MM.1S (cell line): ENCODE results near the gene EXOC8.

Source experiments
- DNase-seq: peaks from one replicate; pipeline ENCODE4 v3.0.0-alpha.2; 2015
- H2AFZ ChIP-seq: fragments of 300-600 bp; sonication (generic); 2 replicates; pipeline ENCODE4 v1.6.0; 2016; ENCODE audit warnings: antibody characterized with exemption, low read length
- H3F3A ChIP-seq: fragments of 300-600 bp; sonication (generic); 2 replicates; pipeline ENCODE4 v1.6.1; 2016; ENCODE audit warnings: mild to moderate bottlenecking, antibody characterized with exemption, low read length, moderate library complexity, mixed read lengths; ENCODE audit not compliant: insufficient read depth
- H3K27ac ChIP-seq: fragments of 300-600 bp; sonication (generic); 2 replicates; pipeline ENCODE4 v1.5.1; 2016; ENCODE audit warnings: mild to moderate bottlenecking, low read length
- H3K27me3 ChIP-seq: fragments of 300-600 bp; sonication (generic); replicated peaks from 2 replicates; pipeline ENCODE4 v1.6.0; 2016; ENCODE audit warnings: low read length; ENCODE audit not compliant: insufficient read depth
- H3K36me3 ChIP-seq: fragments of 300-600 bp; sonication (generic); replicated peaks from 2 replicates; pipeline ENCODE4 v1.6.1; 2016; ENCODE audit warnings: mild to moderate bottlenecking, low read length, mixed read lengths; ENCODE audit not compliant: insufficient read depth
- H3K4me1 ChIP-seq: fragments of 300-600 bp; sonication (generic); 2 replicates; pipeline ENCODE4 v1.6.1; 2016; ENCODE audit warnings: low read length, mixed read lengths
- H3K4me2 ChIP-seq: fragments of 300-600 bp; sonication (generic); 2 replicates; pipeline ENCODE4 v1.6.0; 2016; ENCODE audit warnings: low read depth, low read length
- H3K4me3 ChIP-seq: fragments of 300-600 bp; sonication (generic); 2 replicates; pipeline ENCODE4 v1.5.1; 2016; ENCODE audit warnings: low read length, mixed read lengths
- H3K79me2 ChIP-seq: fragments of 300-600 bp; sonication (generic); 2 replicates; pipeline ENCODE4 v1.6.1; 2016; ENCODE audit warnings: mixed run types, low read length, mixed read lengths
- H3K9ac ChIP-seq: fragments of 300-600 bp; sonication (generic); 2 replicates; pipeline ENCODE4 v1.6.1; 2016; ENCODE audit warnings: low read length, mixed read lengths
- H3K9me2 ChIP-seq: fragments of 300-600 bp; sonication (generic); replicated peaks from 2 replicates; pipeline ENCODE4 v1.6.1; 2016; ENCODE audit warnings: mild to moderate bottlenecking, low read length, mixed read lengths; ENCODE audit not compliant: insufficient read depth
- H3K9me3 ChIP-seq: fragments of 300-600 bp; sonication (generic); replicated peaks from 2 replicates; pipeline ENCODE4 v1.6.1; 2016; ENCODE audit warnings: mild to moderate bottlenecking, low read length, mixed read lengths; ENCODE audit not compliant: insufficient read depth
- H4K20me1 ChIP-seq: fragments of 300-600 bp; sonication (generic); 2 replicates; pipeline ENCODE4 v1.6.1; 2016; ENCODE audit warnings: mild to moderate bottlenecking, low read length, moderate library complexity, mixed read lengths; ENCODE audit not compliant: insufficient read depth
- EZH2 ChIP-seq: fragments of 300-600 bp; sonication (generic); optimal IDR thresholded peaks from 2 replicates; pipeline ENCODE3; 2017; ENCODE audit warnings: low read depth, mild to moderate bottlenecking, antibody characterized with exemption, low read length, mixed read lengths
- EZH2phosphoT487 ChIP-seq: fragments of 300-600 bp; sonication (generic); IDR thresholded peaks from 2 replicates; pipeline ENCODE4 v1.6.1; 2018; ENCODE audit warnings: antibody characterized with exemption, low read length
- TF ChIP-seq, protein P1 (sequence below): fragments of 300-600 bp; sonication (generic); IDR thresholded peaks from 2 replicates; pipeline ENCODE4 v1.5.1; 2016; ENCODE audit warnings: antibody characterized with exemption, low read length, mixed read lengths

EXOC8 gene

DNA sequence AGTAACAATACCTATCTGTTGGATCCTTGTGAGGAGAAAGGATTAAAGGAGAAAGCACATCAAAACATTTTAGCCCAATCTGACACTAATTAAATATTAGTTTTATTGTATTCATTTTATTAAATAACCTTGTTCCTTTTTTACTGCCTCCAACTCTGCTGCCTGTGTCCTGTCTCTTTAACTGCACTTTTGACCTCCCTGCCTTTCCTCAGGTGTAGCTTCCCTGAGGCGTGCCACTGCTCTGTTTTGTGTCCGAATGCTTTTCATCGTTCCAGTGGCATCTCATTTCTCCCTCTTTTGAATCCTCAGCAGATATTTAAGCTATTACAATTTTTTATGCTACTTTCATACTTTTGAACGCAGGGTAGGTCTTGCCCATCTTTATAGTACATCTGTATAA is 10.8 kb upstream of the EXOC8 start:
- Histone ChIP-seq H2AFZ (no peak overlapping the region), H3F3A (no peaks in the 10 kb centered on the region), H3K4me3 (no peak overlapping the region), H4K20me1 (no peaks in the 10 kb centered on the region), H3K4me1 (no peaks in the 10 kb centered on the region), H3K9me3 (no peaks in the 10 kb centered on the region), H3K9me2 (no peaks in the 10 kb centered on the region), H3K79me2 (peaks cover 12% of the 10 kb centered on the region; the same call in 1 of the 2 replicates), H3K36me3 (no peaks in the 10 kb centered on the region; the same call in 1 of the 2 replicates), H3K27ac (no peak overlapping the region), H3K27me3 (no peaks in the 10 kb centered on the region), H3K9ac (no peak overlapping the region), H3K4me2 (no peak overlapping the region)
- TF ChIP-seq EZH2, result no peak
- no peak for TF ChIP-seq EZH2phosphoT487
- TF ChIP-seq, protein P1, sequence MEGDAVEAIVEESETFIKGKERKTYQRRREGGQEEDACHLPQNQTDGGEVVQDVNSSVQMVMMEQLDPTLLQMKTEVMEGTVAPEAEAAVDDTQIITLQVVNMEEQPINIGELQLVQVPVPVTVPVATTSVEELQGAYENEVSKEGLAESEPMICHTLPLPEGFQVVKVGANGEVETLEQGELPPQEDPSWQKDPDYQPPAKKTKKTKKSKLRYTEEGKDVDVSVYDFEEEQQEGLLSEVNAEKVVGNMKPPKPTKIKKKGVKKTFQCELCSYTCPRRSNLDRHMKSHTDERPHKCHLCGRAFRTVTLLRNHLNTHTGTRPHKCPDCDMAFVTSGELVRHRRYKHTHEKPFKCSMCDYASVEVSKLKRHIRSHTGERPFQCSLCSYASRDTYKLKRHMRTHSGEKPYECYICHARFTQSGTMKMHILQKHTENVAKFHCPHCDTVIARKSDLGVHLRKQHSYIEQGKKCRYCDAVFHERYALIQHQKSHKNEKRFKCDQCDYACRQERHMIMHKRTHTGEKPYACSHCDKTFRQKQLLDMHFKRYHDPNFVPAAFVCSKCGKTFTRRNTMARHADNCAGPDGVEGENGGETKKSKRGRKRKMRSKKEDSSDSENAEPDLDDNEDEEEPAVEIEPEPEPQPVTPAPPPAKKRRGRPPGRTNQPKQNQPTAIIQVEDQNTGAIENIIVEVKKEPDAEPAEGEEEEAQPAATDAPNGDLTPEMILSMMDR, result no peak
- DNase-seq, result no peak

GRCh38 chr1:231347961-231348360 is 10.3 kb upstream of the EXOC8 start:
- no peaks in the 10 kb centered on the region for H3K9me2 ChIP-seq
- H3K36me3 ChIP-seq, result no peaks in the 10 kb centered on the region; the same call in 1 of the 2 replicates
- no peaks in the 10 kb centered on the region for H3K9me3 ChIP-seq
- no peak for TF ChIP-seq EZH2
- no peak for TF ChIP-seq EZH2phosphoT487
- TF ChIP-seq, protein P1, result no peak
- no peak overlapping the region for H3K27ac ChIP-seq
- no peak overlapping the region for H3K9ac ChIP-seq
- no peak overlapping the region for H2AFZ ChIP-seq
- no peaks in the 10 kb centered on the region for H4K20me1 ChIP-seq
- H3F3A ChIP-seq, result no peaks in the 10 kb centered on the region
- H3K4me1 ChIP-seq, result no peaks in the 10 kb centered on the region
- H3K27me3 ChIP-seq, result no peaks in the 10 kb centered on the region
- H3K4me3 ChIP-seq, result no peak overlapping the region
- H3K4me2 ChIP-seq, result no peak overlapping the region
- H3K79me2 ChIP-seq, result peaks cover 14% of the 10 kb centered on the region; the same call in 1 of the 2 replicates
- no peak for DNase-seq

GRCh38 chr1:231340328-231341013 is 2.8 kb upstream of the EXOC8 start:
- Histone ChIP-seq H4K20me1 (no peaks in the 10 kb centered on the region), H3K4me2 (no peak overlapping the region), H3K79me2 (peaks cover 60% of the 10 kb centered on the region), H3K9me3 (no peaks in the 10 kb centered on the region), H3K4me1 (peaks cover 22% of the 10 kb centered on the region), H3K36me3 (no peaks in the 10 kb centered on the region; the same call in 1 of the 2 replicates), H3K27ac (no peak overlapping the region), H3K27me3 (no peaks in the 10 kb centered on the region), H3K9me2 (no peaks in the 10 kb centered on the region), H3F3A (peaks cover 6% of the 10 kb centered on the region), H3K9ac (no peak overlapping the region), H2AFZ (no peak overlapping the region), H3K4me3 (no peak overlapping the region)
- no peak for DNase-seq
- TF ChIP-seq EZH2phosphoT487, result no peak
